Panc1 (cell line): ENCODE data around the gene FAM234B. TPM values are rescaled to one million over a fixed set of nuclear protein-coding genes. Genes with fewer than 3 reads are reported as not detected.

ENCODE experiments used
- ATAC-seq: fragments of 200-7000 bp; cut with Tn5 transposase; 2 replicates; pipeline ENCODE4 v1.9.1; 2020; ENCODE audit warnings: mild to moderate bottlenecking, moderate library complexity
- BruUV-seq: library from RNA; stranded (reverse); fragments of 400-500 nt; replicated peaks from 2 replicates; lab custom pipeline; 2021; lab: Mats Ljungman, UMichigan
- CTCF ChIA-PET: fragments of 300-600 bp; sonication (Branson Sonifier 250); formaldehyde crosslinking; loops from one replicate; lab custom pipeline; 2022; ENCODE audit warnings: antibody characterized with exemption; lab: Charles Lee
- POLR2A ChIA-PET: fragments of 300-600 bp; sonication (Branson Sonifier 250); formaldehyde crosslinking; loops from one replicate; lab custom pipeline; 2022; ENCODE audit warnings: antibody characterized with exemption; lab: Charles Lee
- DNase-seq: peaks from one replicate; pipeline ENCODE4 v3.0.0-alpha.2; 2010; ENCODE audit warnings: low read depth, low spot score
- H3K27ac ChIP-seq: 2 replicates; pipeline ENCODE4 v1.5.1; 2011; ENCODE audit warnings: mild to moderate bottlenecking, low read length, inconsistent platforms
- H3K27me3 ChIP-seq: fragments of 200-500 bp; sonication (Bioruptor generic); 2 replicates; pipeline ENCODE4 v1.6.0; 2014; ENCODE audit warnings: low read length, inconsistent platforms; ENCODE audit not compliant: control insufficient read depth, insufficient read depth
- H3K36me3 ChIP-seq: fragments of 200-500 bp; sonication (Bioruptor generic); 2 replicates; pipeline ENCODE4 v1.5.1; 2014; ENCODE audit warnings: inconsistent platforms, mild to moderate bottlenecking, low read length, moderate library complexity; ENCODE audit not compliant: control insufficient read depth, insufficient read depth
- H3K4me1 ChIP-seq: 2 replicates; pipeline ENCODE4 v1.5.1; 2011; ENCODE audit warnings: inconsistent platforms, mild to moderate bottlenecking, low read length, moderate library complexity; ENCODE audit not compliant: control insufficient read depth, insufficient read depth
- H3K4me3 ChIP-seq, 2 experiments: 2 replicates each; pipeline ENCODE4 v1.5.1; 2011 to 2012; ENCODE audit warnings: low read depth in 2 of 2, low read length in 2 of 2, mild to moderate bottlenecking in 2 of 2, inconsistent platforms in 1 of 2, moderate library complexity in 1 of 2
- H3K9me3 ChIP-seq: fragments of 200-500 bp; sonication (Bioruptor generic); 2 replicates; pipeline ENCODE4 v1.5.1; 2014; ENCODE audit warnings: low read depth, mild to moderate bottlenecking, inconsistent platforms, low read length, moderate library complexity; ENCODE audit not compliant: control insufficient read depth, insufficient read depth
- POLR2AphosphoS5 ChIP-seq: IDR thresholded peaks from 2 replicates; pipeline ENCODE4 v1.6.1; 2012; ENCODE audit warnings: mild to moderate bottlenecking, low read depth, low read length, moderate library complexity
- SIN3A ChIP-seq: IDR thresholded peaks from 2 replicates; pipeline ENCODE4 v1.6.1; 2012; ENCODE audit warnings: low read depth, mild to moderate bottlenecking, low read length, moderate library complexity, borderline replicate concordance; ENCODE audit not compliant: insufficient read depth
- TCF7L2 ChIP-seq: IDR thresholded peaks from 2 replicates; pipeline ENCODE4 v1.6.1; 2011; ENCODE audit warnings: mild to moderate bottlenecking, low read depth, low read length, inconsistent platforms
- in situ Hi-C: cut with HindIII; loops from 2 replicates; pipeline ENCODE4 v1.10.0; 2016; ENCODE audit warnings: low sequenced_read_pairs, low pct_unique_long_range_greater_than_20kb
- intact Hi-C: fragments of 100-400 bp; cut with micrococcal nuclease; formaldehyde crosslinking; loops from one replicate; pipeline ENCODE4 v1.10.0; 2022; ENCODE audit not compliant: unreplicated experiment
- total RNA-seq: library from RNA; stranded (reverse); gene quantifications from one replicate; pipeline ENCODE4 v1.2.1, GENCODE V29; 2021; ENCODE audit not compliant: unreplicated experiment
- TF ChIP-seq, protein P1 (sequence below), 2 experiments: IDR thresholded peaks; 2 replicates each; pipeline ENCODE4 v1.6.1; 2011 to 2012; ENCODE audit warnings: low read depth in 2 of 2, control low read depth in 1 of 2, low read length in 1 of 2, mild to moderate bottlenecking in 1 of 2, moderate library complexity in 1 of 2; ENCODE audit not compliant: insufficient read depth in 1 of 2
- TF ChIP-seq, protein P2 (sequence below): fragments of 450-650 bp; IDR thresholded peaks from 2 replicates; pipeline ENCODE4 v1.5.1; 2017; ENCODE audit warnings: mild to moderate bottlenecking

FAM234B gene
- total RNA-seq, 1 experiment from 2014 or later: 5.4 TPM

DNA sequence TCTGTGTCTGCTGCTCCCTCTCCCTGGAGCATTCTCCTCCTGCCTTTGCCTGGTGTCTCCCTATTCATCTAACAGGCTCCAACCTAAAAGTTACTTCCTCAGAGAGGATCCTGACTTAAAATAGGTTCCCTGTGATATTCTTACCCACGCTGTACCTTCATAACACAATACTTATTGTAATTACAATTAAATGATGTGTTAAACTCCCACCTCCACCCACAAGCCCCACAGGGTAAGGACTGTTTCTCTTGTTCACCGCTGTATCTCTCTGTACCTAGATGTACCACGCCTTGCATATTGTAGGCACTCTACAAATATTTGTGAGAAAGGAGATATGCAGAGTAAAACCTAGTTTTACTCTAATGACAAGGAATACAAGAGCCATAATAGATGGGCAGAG is 49.1 kb upstream of the FAM234B start:
- in situ Hi-C loops: no loop called here
- ATAC-seq: no peak
- no peaks in the 10 kb centered on the region; the same call in none of the 2 replicates for H3K4me1 ChIP-seq
- TF ChIP-seq, protein P1, sequence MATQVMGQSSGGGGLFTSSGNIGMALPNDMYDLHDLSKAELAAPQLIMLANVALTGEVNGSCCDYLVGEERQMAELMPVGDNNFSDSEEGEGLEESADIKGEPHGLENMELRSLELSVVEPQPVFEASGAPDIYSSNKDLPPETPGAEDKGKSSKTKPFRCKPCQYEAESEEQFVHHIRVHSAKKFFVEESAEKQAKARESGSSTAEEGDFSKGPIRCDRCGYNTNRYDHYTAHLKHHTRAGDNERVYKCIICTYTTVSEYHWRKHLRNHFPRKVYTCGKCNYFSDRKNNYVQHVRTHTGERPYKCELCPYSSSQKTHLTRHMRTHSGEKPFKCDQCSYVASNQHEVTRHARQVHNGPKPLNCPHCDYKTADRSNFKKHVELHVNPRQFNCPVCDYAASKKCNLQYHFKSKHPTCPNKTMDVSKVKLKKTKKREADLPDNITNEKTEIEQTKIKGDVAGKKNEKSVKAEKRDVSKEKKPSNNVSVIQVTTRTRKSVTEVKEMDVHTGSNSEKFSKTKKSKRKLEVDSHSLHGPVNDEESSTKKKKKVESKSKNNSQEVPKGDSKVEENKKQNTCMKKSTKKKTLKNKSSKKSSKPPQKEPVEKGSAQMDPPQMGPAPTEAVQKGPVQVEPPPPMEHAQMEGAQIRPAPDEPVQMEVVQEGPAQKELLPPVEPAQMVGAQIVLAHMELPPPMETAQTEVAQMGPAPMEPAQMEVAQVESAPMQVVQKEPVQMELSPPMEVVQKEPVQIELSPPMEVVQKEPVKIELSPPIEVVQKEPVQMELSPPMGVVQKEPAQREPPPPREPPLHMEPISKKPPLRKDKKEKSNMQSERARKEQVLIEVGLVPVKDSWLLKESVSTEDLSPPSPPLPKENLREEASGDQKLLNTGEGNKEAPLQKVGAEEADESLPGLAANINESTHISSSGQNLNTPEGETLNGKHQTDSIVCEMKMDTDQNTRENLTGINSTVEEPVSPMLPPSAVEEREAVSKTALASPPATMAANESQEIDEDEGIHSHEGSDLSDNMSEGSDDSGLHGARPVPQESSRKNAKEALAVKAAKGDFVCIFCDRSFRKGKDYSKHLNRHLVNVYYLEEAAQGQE (IDR thresholded peaks at IDR 0.05; ENCODE audit: insufficient read depth in 1 of 2, low read depth in 2 of 2, low read length in 1 of 2): no peak
- TF ChIP-seq SIN3A: no peak
- no peak for TF ChIP-seq TCF7L2
- TF ChIP-seq POLR2AphosphoS5: no peak
- TF ChIP-seq, protein P2, sequence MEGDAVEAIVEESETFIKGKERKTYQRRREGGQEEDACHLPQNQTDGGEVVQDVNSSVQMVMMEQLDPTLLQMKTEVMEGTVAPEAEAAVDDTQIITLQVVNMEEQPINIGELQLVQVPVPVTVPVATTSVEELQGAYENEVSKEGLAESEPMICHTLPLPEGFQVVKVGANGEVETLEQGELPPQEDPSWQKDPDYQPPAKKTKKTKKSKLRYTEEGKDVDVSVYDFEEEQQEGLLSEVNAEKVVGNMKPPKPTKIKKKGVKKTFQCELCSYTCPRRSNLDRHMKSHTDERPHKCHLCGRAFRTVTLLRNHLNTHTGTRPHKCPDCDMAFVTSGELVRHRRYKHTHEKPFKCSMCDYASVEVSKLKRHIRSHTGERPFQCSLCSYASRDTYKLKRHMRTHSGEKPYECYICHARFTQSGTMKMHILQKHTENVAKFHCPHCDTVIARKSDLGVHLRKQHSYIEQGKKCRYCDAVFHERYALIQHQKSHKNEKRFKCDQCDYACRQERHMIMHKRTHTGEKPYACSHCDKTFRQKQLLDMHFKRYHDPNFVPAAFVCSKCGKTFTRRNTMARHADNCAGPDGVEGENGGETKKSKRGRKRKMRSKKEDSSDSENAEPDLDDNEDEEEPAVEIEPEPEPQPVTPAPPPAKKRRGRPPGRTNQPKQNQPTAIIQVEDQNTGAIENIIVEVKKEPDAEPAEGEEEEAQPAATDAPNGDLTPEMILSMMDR: no peak
- H3K36me3 ChIP-seq: no peaks in the 10 kb centered on the region
- intact Hi-C loops: no loop called here
- no peaks in the 10 kb centered on the region for H3K9me3 ChIP-seq
- ChIA-PET CTCF (interaction anchor here (0.6 kb wide), 1 partner anchor 72 kb away, joined by 9 read pairs; no protein-coding TSS in a partner anchor), POLR2A (no interaction called here)
- H3K27ac ChIP-seq: no peak overlapping the region
- BruUV-seq: no TSS peak
- H3K27me3 ChIP-seq: no peaks in the 10 kb centered on the region
- no peak for DNase-seq
- no peak overlapping the region for H3K4me3 ChIP-seq

DNA sequence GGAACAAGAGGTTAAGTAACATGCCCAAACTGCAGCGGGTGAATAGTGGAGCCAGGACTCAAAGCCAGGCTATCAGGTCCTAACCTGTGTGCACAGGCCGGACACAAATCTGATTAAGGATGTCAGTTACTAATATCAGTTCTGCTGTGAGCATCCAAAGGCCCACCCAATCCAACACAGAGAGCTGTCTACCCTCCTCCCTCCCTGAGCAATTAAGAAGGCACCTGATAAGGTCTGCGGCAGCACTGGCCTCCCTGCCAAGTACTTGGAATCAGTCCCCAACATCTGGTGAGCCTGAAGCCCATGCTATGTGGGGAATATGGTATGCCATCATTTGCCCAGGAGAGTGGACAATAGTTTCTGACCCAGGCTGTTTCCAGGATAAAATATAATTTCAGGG is 48.0 kb upstream of the FAM234B start:
- intact Hi-C loops (no loop called here), in situ Hi-C loops (no loop called here)
- H3K4me3 ChIP-seq: no peak overlapping the region
- DNase-seq (no peak), ATAC-seq (no peak)
- CTCF ChIA-PET: no interaction called here
- H3K4me1 ChIP-seq: no peaks in the 10 kb centered on the region; the same call in none of the 2 replicates
- POLR2A ChIA-PET: no interaction called here
- H3K27me3 ChIP-seq: no peaks in the 10 kb centered on the region
- no peak overlapping the region for H3K27ac ChIP-seq
- no peak for TF ChIP-seq POLR2AphosphoS5
- no peak for TF ChIP-seq TCF7L2
- no peak for TF ChIP-seq SIN3A
- TF ChIP-seq, protein P2: no peak
- TF ChIP-seq, protein P1 (IDR thresholded peaks at IDR 0.05; ENCODE audit: insufficient read depth in 1 of 2, low read depth in 2 of 2, low read length in 1 of 2): no peak
- no peaks in the 10 kb centered on the region for H3K9me3 ChIP-seq
- H3K36me3 ChIP-seq: no peaks in the 10 kb centered on the region
- no TSS peak for BruUV-seq
